DND-41 (cell line): Measurements from ENCODE around the gene B4GALNT1.

Source experiments
- ATAC-seq: fragments of 200-7000 bp; cut with Tn5 transposase; 3 replicates; pipeline ENCODE4 v1.9.1; 2021; ENCODE audit warnings: low read depth; ENCODE audit not compliant: insufficient read depth
- DNase-seq: peaks from one replicate; pipeline ENCODE4 v3.0.0-alpha.2; 2020
- H2AFZ ChIP-seq: 2 replicates; pipeline ENCODE4 v1.6.0; 2012; ENCODE audit warnings: low read depth, low read length
- H3K27ac ChIP-seq: 2 replicates; pipeline ENCODE4 v1.5.1; 2012; ENCODE audit warnings: low read length, inconsistent platforms
- H3K27me3 ChIP-seq: fragments of 200-600 bp; sonication (generic); 2 replicates; pipeline ENCODE4 v1.6.0; 2012; ENCODE audit warnings: low read length, mild to moderate bottlenecking, inconsistent platforms; ENCODE audit not compliant: insufficient read depth, poor library complexity
- H3K36me3 ChIP-seq: 2 replicates; pipeline ENCODE4 v1.5.1; 2012; ENCODE audit warnings: low read length, inconsistent platforms; ENCODE audit not compliant: insufficient read depth
- H3K4me1 ChIP-seq: 2 replicates; pipeline ENCODE4 v1.5.1; 2012; ENCODE audit warnings: mild to moderate bottlenecking, low read length; ENCODE audit not compliant: insufficient read depth
- H3K4me2 ChIP-seq: 2 replicates; pipeline ENCODE4 v1.6.0; 2012; ENCODE audit warnings: mild to moderate bottlenecking, moderate library complexity, low read length, inconsistent platforms; ENCODE audit not compliant: insufficient read depth
- H3K4me3 ChIP-seq, 2 experiments: fragments of 200-600 bp in 1 of 2; shearing (Covaris generic) in 1 of 2; 2 replicates each; pipeline ENCODE4 v1.5.1; 2012 to 2016; ENCODE audit warnings: inconsistent platforms in 2 of 2, low read length in 2 of 2, mild to moderate bottlenecking in 2 of 2, low read depth in 1 of 2, moderate library complexity in 1 of 2
- H3K79me2 ChIP-seq: 2 replicates; pipeline ENCODE4 v1.6.0; 2012; ENCODE audit warnings: low read length, inconsistent platforms; ENCODE audit not compliant: insufficient read depth
- H3K9ac ChIP-seq: 2 replicates; pipeline ENCODE4 v1.6.0; 2012; ENCODE audit warnings: low read depth, mild to moderate bottlenecking, inconsistent platforms, low read length, moderate library complexity
- H3K9me3 ChIP-seq: 2 replicates; pipeline ENCODE4 v1.5.1; 2012; ENCODE audit warnings: low read length, moderate library complexity, mild to moderate bottlenecking, inconsistent platforms; ENCODE audit not compliant: insufficient read depth, severe bottlenecking
- H4K20me1 ChIP-seq: 2 replicates; pipeline ENCODE4 v1.6.0; 2012; ENCODE audit warnings: low read length; ENCODE audit not compliant: insufficient read depth
- CTCF ChIP-seq: IDR thresholded peaks from 2 replicates; pipeline ENCODE4 v1.5.1; 2012; ENCODE audit warnings: borderline replicate concordance, low read length, moderate library complexity, mild to moderate bottlenecking; ENCODE audit not compliant: poor library complexity, severe bottlenecking; ENCODE audit errors: extremely low read depth
- EZH2 ChIP-seq: IDR thresholded peaks from 3 replicates; pipeline ENCODE4 v1.6.1; 2012; ENCODE audit warnings: borderline replicate concordance, low read depth, mild to moderate bottlenecking, moderate library complexity, low read length, inconsistent platforms; ENCODE audit not compliant: severe bottlenecking

B4GALNT1 gene

GRCh38 chr12:57613427-57614109, 19.4 kb downstream of the B4GALNT1 start:
- no peaks in the 10 kb centered on the region for H3K36me3 ChIP-seq
- ATAC-seq (no peak), DNase-seq (no peak)
- no peak overlapping the region for H3K9ac ChIP-seq
- H3K4me1 ChIP-seq: no peaks in the 10 kb centered on the region
- H3K27ac ChIP-seq: no peak overlapping the region
- H3K79me2 ChIP-seq: no peaks in the 10 kb centered on the region
- H2AFZ ChIP-seq: no peak overlapping the region
- H3K4me3 ChIP-seq: no peak overlapping the region
- H3K4me2 ChIP-seq: no peak overlapping the region
- no peaks in the 10 kb centered on the region for H3K9me3 ChIP-seq
- H3K27me3 ChIP-seq: peaks cover 36% of the 10 kb centered on the region
- TF ChIP-seq EZH2 (no peak), CTCF (no peak)
- H4K20me1 ChIP-seq: no peaks in the 10 kb centered on the region

GRCh38 chr12:57612711-57613426, 20.1 kb downstream of the B4GALNT1 start:
- Histone ChIP-seq H3K4me3 (no peak overlapping the region), H4K20me1 (no peaks in the 10 kb centered on the region), H3K27ac (no peak overlapping the region), H3K9me3 (no peaks in the 10 kb centered on the region), H3K9ac (no peak overlapping the region), H3K27me3 (peaks cover 36% of the 10 kb centered on the region), H3K4me2 (no peak overlapping the region), H3K36me3 (no peaks in the 10 kb centered on the region), H3K79me2 (no peaks in the 10 kb centered on the region), H3K4me1 (no peaks in the 10 kb centered on the region), H2AFZ (no peak overlapping the region)
- no peak for TF ChIP-seq CTCF
- no peak for TF ChIP-seq EZH2
- DNase-seq (no peak), ATAC-seq (no peak)

GRCh38 chr12:57611827-57612710, 20.9 kb downstream of the B4GALNT1 start:
- H3K27me3 ChIP-seq: peaks cover 36% of the 10 kb centered on the region
- ATAC-seq (no peak), DNase-seq (no peak)
- H3K9ac ChIP-seq: no peak overlapping the region
- H3K4me2 ChIP-seq: no peak overlapping the region
- no peak overlapping the region for H3K4me3 ChIP-seq
- TF ChIP-seq EZH2 (no peak), CTCF (no peak)
- no peak overlapping the region for H3K27ac ChIP-seq
- no peaks in the 10 kb centered on the region for H3K79me2 ChIP-seq
- no peak overlapping the region for H2AFZ ChIP-seq
- no peaks in the 10 kb centered on the region for H3K9me3 ChIP-seq
- H3K4me1 ChIP-seq: no peaks in the 10 kb centered on the region
- H4K20me1 ChIP-seq: no peaks in the 10 kb centered on the region
- no peaks in the 10 kb centered on the region for H3K36me3 ChIP-seq
